ENCODE data around the gene LHFPL6.

DNA sequence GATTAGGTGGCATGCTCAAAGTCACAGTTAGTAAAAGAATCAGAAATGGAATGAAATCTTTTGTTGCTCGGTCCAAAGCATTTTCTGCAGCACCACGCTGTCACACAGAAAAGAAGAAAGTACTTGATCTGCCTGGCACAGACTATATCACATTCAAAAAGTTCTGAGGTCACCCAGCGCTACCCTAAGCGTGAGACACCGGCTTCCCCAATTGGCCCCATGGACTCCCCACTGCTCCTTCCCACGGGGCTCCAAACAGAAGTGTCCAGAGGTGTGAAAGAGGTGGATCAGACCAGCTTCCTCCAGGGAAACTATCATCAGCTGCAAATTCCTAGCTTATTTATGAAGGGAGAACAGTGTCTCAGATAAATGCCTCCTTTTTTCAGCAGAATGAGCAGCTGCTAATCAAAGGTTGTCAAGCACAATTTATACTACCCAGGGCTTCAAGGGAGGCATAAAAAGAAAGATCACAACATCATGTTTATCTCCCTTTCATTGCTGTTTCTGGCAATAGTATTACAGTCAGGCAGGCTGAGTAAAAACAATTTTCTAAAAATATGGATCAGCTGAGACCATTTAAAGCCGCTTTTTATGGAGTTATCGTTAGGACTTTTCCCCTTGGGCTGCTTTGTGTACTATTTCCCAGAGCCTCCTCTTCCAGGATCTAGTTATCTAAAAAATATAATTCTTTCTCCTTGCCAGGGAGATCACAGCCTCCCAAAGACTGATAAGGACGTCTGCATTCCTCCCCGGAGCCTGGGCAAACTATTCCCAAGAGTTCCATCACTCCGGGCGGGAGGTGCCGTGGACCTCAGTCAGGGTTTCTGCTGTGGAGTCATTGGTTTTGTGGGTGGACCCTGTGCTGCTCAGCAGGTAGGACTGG, 208.0 kb downstream of the LHFPL6 start:
- no peak for TF ChIP-seq POLR2A (IDR thresholded peaks at IDR 0.05)
- TF ChIP-seq, protein P1, sequence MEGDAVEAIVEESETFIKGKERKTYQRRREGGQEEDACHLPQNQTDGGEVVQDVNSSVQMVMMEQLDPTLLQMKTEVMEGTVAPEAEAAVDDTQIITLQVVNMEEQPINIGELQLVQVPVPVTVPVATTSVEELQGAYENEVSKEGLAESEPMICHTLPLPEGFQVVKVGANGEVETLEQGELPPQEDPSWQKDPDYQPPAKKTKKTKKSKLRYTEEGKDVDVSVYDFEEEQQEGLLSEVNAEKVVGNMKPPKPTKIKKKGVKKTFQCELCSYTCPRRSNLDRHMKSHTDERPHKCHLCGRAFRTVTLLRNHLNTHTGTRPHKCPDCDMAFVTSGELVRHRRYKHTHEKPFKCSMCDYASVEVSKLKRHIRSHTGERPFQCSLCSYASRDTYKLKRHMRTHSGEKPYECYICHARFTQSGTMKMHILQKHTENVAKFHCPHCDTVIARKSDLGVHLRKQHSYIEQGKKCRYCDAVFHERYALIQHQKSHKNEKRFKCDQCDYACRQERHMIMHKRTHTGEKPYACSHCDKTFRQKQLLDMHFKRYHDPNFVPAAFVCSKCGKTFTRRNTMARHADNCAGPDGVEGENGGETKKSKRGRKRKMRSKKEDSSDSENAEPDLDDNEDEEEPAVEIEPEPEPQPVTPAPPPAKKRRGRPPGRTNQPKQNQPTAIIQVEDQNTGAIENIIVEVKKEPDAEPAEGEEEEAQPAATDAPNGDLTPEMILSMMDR (IDR thresholded peaks at IDR 0.05) = no peak

Measured in esophagus squamous epithelium (tissue), 4 donors.